CD8-positive, alpha-beta memory T cell (primary cell): ENCODE measurements around the gene CELF1. TPM values are rescaled to one million over a fixed set of nuclear protein-coding genes. Genes with fewer than 3 reads are reported as not detected.

Experiments used
- CTCF ChIA-PET: fragments of 350-600 bp; sonication (Branson Sonifier 250); formaldehyde crosslinking; loops from one replicate; lab custom pipeline; 2021; ENCODE audit warnings: antibody characterized with exemption; lab: Charles Lee
- POLR2A ChIA-PET: fragments of 350-600 bp; sonication (Branson Sonifier 250); formaldehyde crosslinking; loops from one replicate; lab custom pipeline; 2021; ENCODE audit warnings: antibody characterized with exemption; lab: Charles Lee
- DNase-seq, 5 donors: peaks; one replicate each; pipeline versions ENCODE4 v3.0.0 to v3.0.0-alpha.2; 2020 to 2022; ENCODE audit warnings: mixed read lengths in 1 of 5
- H3K27ac ChIP-seq: one replicate; pipeline ENCODE4 v1.7.0; 2013; ENCODE audit warnings: low read depth, mild to moderate bottlenecking, low read length, moderate library complexity
- H3K27me3 ChIP-seq: 2 replicates; pipeline ENCODE4 v1.7.0; 2013; ENCODE audit warnings: low read length, mild to moderate bottlenecking; ENCODE audit not compliant: insufficient read depth, poor library complexity, severe bottlenecking
- H3K36me3 ChIP-seq: 2 replicates; pipeline ENCODE4 v1.7.0; 2013; ENCODE audit warnings: mild to moderate bottlenecking, low read length, moderate library complexity; ENCODE audit not compliant: insufficient read depth
- H3K4me1 ChIP-seq: 2 replicates; pipeline ENCODE4 v1.7.0; 2013; ENCODE audit warnings: mild to moderate bottlenecking, low read length, moderate library complexity; ENCODE audit not compliant: insufficient read depth
- H3K4me3 ChIP-seq: 2 replicates; pipeline ENCODE4 v1.7.0; 2013; ENCODE audit warnings: mild to moderate bottlenecking, low read length
- H3K9me3 ChIP-seq: 2 replicates; pipeline ENCODE4 v1.7.0; 2013; ENCODE audit warnings: mild to moderate bottlenecking, low read length
- H3K27ac Mint-ChIP-seq, 8 donors: one replicate each; pipeline ENCODE4 v1.8.0; 2020 to 2021; ENCODE audit warnings: mixed read lengths in 8 of 8, mild to moderate bottlenecking in 6 of 8, inconsistent platforms in 3 of 8, moderate library complexity in 3 of 8
- H3K27me3 Mint-ChIP-seq, 2 donors: one replicate each; pipeline ENCODE4 v1.8.0; 2020 to 2021; ENCODE audit warnings: mixed read lengths in 2 of 2, mild to moderate bottlenecking in 1 of 2, moderate library complexity in 1 of 2
- H3K36me3 Mint-ChIP-seq, 3 donors: one replicate each; pipeline ENCODE4 v1.8.0; 2020 to 2021; ENCODE audit warnings: mixed read lengths in 3 of 3, inconsistent platforms in 1 of 3, mild to moderate bottlenecking in 1 of 3
- H3K4me1 Mint-ChIP-seq, 3 donors: one replicate each; pipeline ENCODE4 v1.8.0; 2020 to 2021; ENCODE audit warnings: mixed read lengths in 3 of 3, inconsistent platforms in 1 of 3, mild to moderate bottlenecking in 1 of 3
- H3K4me3 Mint-ChIP-seq, 7 donors: one replicate each; pipeline ENCODE4 v1.8.0; 2020 to 2021; ENCODE audit warnings: mixed read lengths in 7 of 7, mild to moderate bottlenecking in 6 of 7, moderate library complexity in 4 of 7, inconsistent platforms in 2 of 7
- H3K9me3 Mint-ChIP-seq, 5 donors: one replicate each; pipeline ENCODE4 v1.8.0; 2020 to 2022; ENCODE audit warnings: mixed read lengths in 5 of 5, mild to moderate bottlenecking in 3 of 5, moderate library complexity in 2 of 5, inconsistent platforms in 1 of 5
- polyA plus RNA-seq: library from polyadenylated mRNA; unstranded; fragments of 300-500 nt; fragmentation: Illumina TruSeq; gene quantifications from one replicate; pipeline ENCODE4 v1.2.3, GENCODE V29; 2021
- total RNA-seq, 2 experiments: library from RNA; stranded (reverse); gene quantifications; one replicate each; pipeline ENCODE4 v1.2.3, GENCODE V29; 2021

Gene CELF1
- total and polyA plus RNA-seq, 3 experiments from 2014 or later, result 80.8 to 168 (median 160) TPM

DNA sequence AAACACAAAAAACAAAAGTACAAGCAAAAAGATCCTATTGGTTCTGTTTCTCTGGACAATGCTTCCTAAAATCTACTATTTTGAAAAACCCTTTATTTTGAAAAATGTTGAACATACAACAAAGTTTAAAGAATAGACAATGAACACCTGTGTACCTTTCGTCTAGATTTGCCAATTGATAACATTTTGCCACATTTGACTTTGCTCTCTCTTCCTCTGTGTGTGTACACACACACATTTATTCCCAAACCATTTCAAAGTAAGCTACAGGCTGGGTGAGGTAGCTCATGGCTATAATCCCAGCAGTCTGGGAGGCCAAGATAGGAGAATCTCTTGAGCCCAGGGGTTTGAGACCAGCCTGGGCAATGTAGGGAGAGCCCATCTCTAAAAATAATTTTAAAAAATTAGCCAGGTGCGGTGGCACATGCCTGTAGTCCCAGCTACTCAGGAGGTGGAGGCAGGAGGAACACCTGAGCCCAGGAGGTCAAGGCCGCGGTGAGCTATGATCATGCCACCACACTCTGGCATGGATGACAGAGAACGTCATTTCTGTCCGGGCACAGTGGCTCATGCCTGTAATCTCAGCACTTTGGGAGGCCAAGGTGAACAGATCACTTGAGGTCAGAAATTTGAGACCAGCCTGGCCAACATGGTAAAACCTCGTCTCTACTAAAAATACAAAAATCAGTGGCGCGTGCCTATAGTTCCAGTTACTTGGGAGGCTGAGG, 121.4 kb downstream of the CELF1 start:
- H3K4me3 ChIP-seq, result no peak overlapping the region
- no peaks in the 10 kb centered on the region for H3K27me3 ChIP-seq
- H3K27ac Mint-ChIP-seq, result no peak overlapping the region
- no peaks in the 10 kb centered on the region for H3K4me1 ChIP-seq
- peaks cover 0 to 1% (median under 1%) of the 10 kb centered on the region in 3 donors for H3K36me3 Mint-ChIP-seq
- H3K36me3 ChIP-seq, result no peaks in the 10 kb centered on the region
- POLR2A ChIA-PET, result no interaction called here
- no peaks in the 10 kb centered on the region for H3K9me3 ChIP-seq
- no peak overlapping the region for H3K4me3 Mint-ChIP-seq
- DNase-seq, result no peak
- H3K27ac ChIP-seq, result no peak overlapping the region
- peaks cover 2% of the 10 kb centered on the region in 3 donors for H3K4me1 Mint-ChIP-seq
- H3K27me3 Mint-ChIP-seq, result peaks cover 0 to 3% of the 10 kb centered on the region in 2 donors
- no peaks in the 10 kb centered on the region for H3K9me3 Mint-ChIP-seq
- CTCF ChIA-PET, result no interaction called here

GRCh38 chr11:47430524-47430923, 122.4 kb downstream of the CELF1 start:
- Histone ChIP-seq H3K36me3 (no peaks in the 10 kb centered on the region), H3K27me3 (no peaks in the 10 kb centered on the region), H3K27ac (no peak overlapping the region), H3K4me3 (no peak overlapping the region), H3K9me3 (no peaks in the 10 kb centered on the region), H3K4me1 (peaks cover 2% of the 10 kb centered on the region)
- peaks cover 1 to 10% (median 5%) of the 10 kb centered on the region in 3 donors for H3K36me3 Mint-ChIP-seq
- DNase-seq, result no peak
- ChIA-PET POLR2A (no interaction called here), CTCF (no interaction called here)
- no peak overlapping the region for H3K27ac Mint-ChIP-seq
- H3K27me3 Mint-ChIP-seq, result peaks cover 0 to 5% of the 10 kb centered on the region in 2 donors
- H3K4me3 Mint-ChIP-seq, result no peak overlapping the region
- no peaks in the 10 kb centered on the region for H3K9me3 Mint-ChIP-seq
- H3K4me1 Mint-ChIP-seq, result peaks cover 10 to 12% (median 12%) of the 10 kb centered on the region in 3 donors

GRCh38 chr11:47426062-47426956, 126.6 kb downstream of the CELF1 start, which contains the start of gene PSMC3:
Gene PSMC3, minus strand, starts transcription at chr11:47426439. Its CDS starts 160 bp downstream, at chr11:47426279.
- peaks cover 4 to 51% (median 5%) of the 10 kb centered on the region in 3 donors for H3K36me3 Mint-ChIP-seq
- POLR2A ChIA-PET, result interaction anchor here (0.8 to 1.8 kb wide), 6 partner anchors 10 to 341 kb away, joined by 3 to 6 read pairs (median 5); partner anchors contain the start of gene ACP2

DNA sequence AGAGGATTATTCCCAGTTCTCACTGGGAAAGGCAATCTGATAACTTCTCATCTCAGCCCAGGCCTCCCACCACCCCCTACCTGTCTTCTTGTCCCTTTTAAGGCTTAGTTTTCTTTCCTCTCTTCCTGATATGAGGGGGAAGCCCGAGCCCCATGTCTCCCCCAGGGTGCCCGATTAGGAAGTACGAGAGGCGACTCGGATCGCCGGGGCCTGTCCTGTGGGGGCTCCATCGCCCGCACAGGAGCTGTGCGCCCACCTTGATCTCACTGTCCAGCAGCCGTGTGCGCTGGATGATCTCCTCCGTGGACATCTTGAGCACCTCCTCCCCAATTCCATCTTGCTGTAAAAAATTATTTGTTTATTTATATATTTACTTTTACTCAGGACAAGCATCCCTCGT, 127.3 kb downstream of the CELF1 start:
- peak overlapping the region; percentile 93 to 99 (median 99) for H3K4me3 Mint-ChIP-seq
- H3K27ac ChIP-seq, result peak overlapping the region; percentile 93
- H3K4me3 ChIP-seq, result peak overlapping the region; percentile 99
- peaks cover 23 to 31% (median 31%) of the 10 kb centered on the region in 3 donors for H3K4me1 Mint-ChIP-seq
- peak overlapping the region; percentile 84 to 99 (median 98) for H3K27ac Mint-ChIP-seq
- peaks cover 26% of the 10 kb centered on the region for H3K36me3 ChIP-seq
- H3K4me1 ChIP-seq, result peaks cover 13% of the 10 kb centered on the region
- no peaks in the 10 kb centered on the region for H3K9me3 ChIP-seq
- ChIA-PET CTCF (interaction anchor here (1.0 to 5.5 kb wide), 3 partner anchors 14 to 128 kb away, joined by 3 to 24 read pairs (median 11); no protein-coding TSS in a partner anchor), POLR2A (interaction anchor here (1.4 to 1.8 kb wide), 5 partner anchors 9 to 177 kb away, joined by 3 to 6 read pairs (median 6); partner anchors contain the start of gene ACP2)
- H3K9me3 Mint-ChIP-seq, result no peaks in the 10 kb centered on the region
- peaks cover 5 to 55% (median 6%) of the 10 kb centered on the region in 3 donors for H3K36me3 Mint-ChIP-seq
- no peak for DNase-seq
- H3K27me3 ChIP-seq, result no peaks in the 10 kb centered on the region
- H3K27me3 Mint-ChIP-seq, result peaks cover 0 to 1% of the 10 kb centered on the region in 2 donors

More at GRCh38 chr11:47426062-47426956, 126.6 kb downstream of the CELF1 start, which contains the start of gene PSMC3:
- H3K9me3 Mint-ChIP-seq, result no peaks in the 10 kb centered on the region
- Histone ChIP-seq H3K4me3 (peak within 1 kb of the TSS; percentile 99), H3K27ac (peak within 1 kb of the TSS; percentile 93), H3K4me1 (peaks cover 13% of the 10 kb centered on the region), H3K27me3 (no peaks in the 10 kb centered on the region), H3K9me3 (no peaks in the 10 kb centered on the region), H3K36me3 (peaks cover 24% of the 10 kb centered on the region)
- peak within 1 kb of the TSS; percentile 93 to 99 (median 99) for H3K4me3 Mint-ChIP-seq
- H3K27ac Mint-ChIP-seq, result peak within 1 kb of the TSS; percentile 84 to 99 (median 98)
- CTCF ChIA-PET, result interaction anchor here (0.6 to 5.5 kb wide), 6 partner anchors 15 to 213 kb away, joined by 3 to 24 read pairs (median 3); no protein-coding TSS in a partner anchor
- peaks cover 23 to 31% (median 31%) of the 10 kb centered on the region in 3 donors for H3K4me1 Mint-ChIP-seq
- peak; percentile 95 to 97 (median 97) for DNase-seq
- H3K27me3 Mint-ChIP-seq, result peaks cover 0 to 5% of the 10 kb centered on the region in 2 donors

GRCh38 chr11:47418454-47419259, 134.3 kb downstream of the CELF1 start:
- Mint-ChIP-seq H3K4me3 (no peak overlapping the region), H3K27me3 (no peaks in the 10 kb centered on the region), H3K27ac (peak overlapping the region in 2 of 8 donors; percentile 4 to 77), H3K9me3 (no peaks in the 10 kb centered on the region), H3K4me1 (peaks cover 0 to 4% (median 0%) of the 10 kb centered on the region in 3 donors), H3K36me3 (peaks cover 0 to 82% (median 17%) of the 10 kb centered on the region in 3 donors)
- H3K9me3 ChIP-seq, result no peaks in the 10 kb centered on the region
- no peaks in the 10 kb centered on the region for H3K27me3 ChIP-seq
- ChIA-PET CTCF (interaction anchor here (1.2 kb wide), 1 partner anchor 45 kb away, joined by 5 read pairs; no protein-coding TSS in a partner anchor), POLR2A (no interaction called here)
- no peaks in the 10 kb centered on the region for H3K4me1 ChIP-seq
- H3K4me3 ChIP-seq, result no peak overlapping the region
- DNase-seq, result no peak
- H3K27ac ChIP-seq, result no peak overlapping the region
- H3K36me3 ChIP-seq, result peaks cover 42% of the 10 kb centered on the region

- no peak for DNase-seq
- Histone ChIP-seq H3K27ac (no peak overlapping the region), H3K4me3 (no peak overlapping the region), H3K9me3 (no peaks in the 10 kb centered on the region), H3K27me3 (no peaks in the 10 kb centered on the region), H3K4me1 (no peaks in the 10 kb centered on the region), H3K36me3 (peaks cover 37% of the 10 kb centered on the region)
- Mint-ChIP-seq H3K27me3 (no peaks in the 10 kb centered on the region), H3K27ac (no peak overlapping the region), H3K9me3 (no peaks in the 10 kb centered on the region), H3K4me1 (peaks cover 0 to 4% (median 0%) of the 10 kb centered on the region in 3 donors), H3K36me3 (peaks cover 0 to 77% (median 18%) of the 10 kb centered on the region in 3 donors), H3K4me3 (no peak overlapping the region)
- POLR2A ChIA-PET, result no interaction called here
- CTCF ChIA-PET, result interaction anchor here (1.2 kb wide), 1 partner anchor 44 kb away, joined by 5 read pairs; no protein-coding TSS in a partner anchor
These were observed 135.2 kb downstream of the CELF1 start for GRCh38 chr11:47417712-47418111.

DNA sequence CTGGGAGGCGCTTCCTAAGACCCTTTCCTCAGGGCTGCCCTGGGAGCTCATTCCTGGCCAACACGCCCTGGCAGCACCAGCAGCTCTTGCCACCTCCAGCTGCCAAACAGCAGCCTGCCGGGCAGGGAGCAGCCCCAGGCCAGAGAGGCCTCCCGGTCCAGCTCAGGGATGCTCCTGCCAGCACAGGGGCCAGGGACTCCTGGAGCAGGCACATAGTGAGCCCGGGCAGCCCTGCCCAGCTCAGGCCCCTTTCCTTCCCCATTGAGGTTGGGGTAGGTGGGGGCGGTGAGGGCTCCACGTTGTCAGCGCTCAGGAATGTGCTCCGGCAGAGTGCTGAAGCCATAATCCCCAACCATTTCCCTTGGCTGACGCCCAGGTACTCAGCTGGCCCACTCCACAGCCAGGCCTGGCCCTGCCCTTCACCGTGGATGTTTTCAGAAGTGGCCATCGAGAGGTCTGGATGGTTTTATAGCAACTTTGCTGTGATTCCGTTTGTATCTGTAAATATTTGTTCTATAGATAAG, 136.9 kb downstream of the CELF1 start:
- Mint-ChIP-seq H3K4me3 (no peak overlapping the region), H3K36me3 (peaks cover 0 to 72% (median 15%) of the 10 kb centered on the region in 3 donors), H3K27me3 (no peaks in the 10 kb centered on the region), H3K4me1 (peaks cover 0 to 4% (median 2%) of the 10 kb centered on the region in 3 donors), H3K9me3 (no peaks in the 10 kb centered on the region), H3K27ac (no peak overlapping the region)
- Histone ChIP-seq H3K27ac (no peak overlapping the region), H3K36me3 (peaks cover 32% of the 10 kb centered on the region), H3K4me1 (no peaks in the 10 kb centered on the region), H3K4me3 (no peak overlapping the region), H3K9me3 (no peaks in the 10 kb centered on the region), H3K27me3 (no peaks in the 10 kb centered on the region)
- ChIA-PET CTCF (interaction anchor here (1.3 kb wide), 1 partner anchor 42 kb away, joined by 5 read pairs; no protein-coding TSS in a partner anchor), POLR2A (interaction anchor here (0.6 kb wide), 1 partner anchor 148 kb away, joined by 5 read pairs; no protein-coding TSS in a partner anchor)
- no peak for DNase-seq
